IMR-90 (cell line): ENCODE results near the gene TTC28. TPM values are rescaled to one million over a fixed set of nuclear protein-coding genes. Genes with fewer than 3 reads are reported as not detected.
A peak's percentile ranks its signal among the peaks of the same experiment; 100 is the strongest.

Experiments
- ATAC-seq: fragments of 200-7000 bp; cut with Tn5 transposase; 2 replicates; pipeline ENCODE4 v1.9.1; 2020; ENCODE audit warnings: low read depth, mild to moderate bottlenecking, moderate library complexity
- BruUV-seq: library from RNA; stranded (reverse); fragments of 400-500 nt; replicated peaks from 2 replicates; lab custom pipeline; 2021; lab: Mats Ljungman, UMichigan
- CTCF ChIA-PET: fragments of 300-600 bp; formaldehyde crosslinking; extraction: SDS; loops from one replicate; lab custom pipeline; 2021; ENCODE audit warnings: antibody characterized with exemption; lab: Yijun Ruan, JAX
- POLR2A ChIA-PET: fragments of 300-600 bp; sonication (Branson Sonifier 250); formaldehyde crosslinking; loops from one replicate; lab custom pipeline; 2022; ENCODE audit warnings: antibody characterized with exemption; ENCODE audit not compliant: unreplicated experiment; lab: Charles Lee
- DNase-seq: peaks from one replicate; pipeline ENCODE4 v3.0.0; 2013
- H2AFZ ChIP-seq: replicated peaks from 2 replicates; pipeline ENCODE3; 2013; ENCODE audit warnings: low read length, mild to moderate bottlenecking; ENCODE audit not compliant: poor library complexity
- H2AK5ac ChIP-seq: 2 replicates; pipeline ENCODE4 v1.6.1; 2013; ENCODE audit warnings: low read depth, low read length, inconsistent platforms
- H2AK9ac ChIP-seq: replicated peaks from 2 replicates; pipeline ENCODE3; 2013; ENCODE audit warnings: mild to moderate bottlenecking, low read depth, low read length, moderate library complexity; ENCODE audit not compliant: poor library complexity
- H2BK120ac ChIP-seq: 2 replicates; pipeline ENCODE4 v1.6.1; 2013; ENCODE audit warnings: low read depth, low read length, inconsistent platforms
- H2BK15ac ChIP-seq: 3 replicates; pipeline ENCODE4 v1.6.1; 2013; ENCODE audit warnings: low read depth, low read length, inconsistent platforms
- H2BK20ac ChIP-seq: 2 replicates; pipeline ENCODE4 v1.6.1; 2013; ENCODE audit warnings: low read depth, mild to moderate bottlenecking, inconsistent platforms, low read length, moderate library complexity
- H2BK5ac ChIP-seq: 2 replicates; pipeline ENCODE4 v1.6.1; 2013; ENCODE audit warnings: mild to moderate bottlenecking, low read depth, low read length, inconsistent platforms; ENCODE audit not compliant: poor library complexity, severe bottlenecking
- H3K14ac ChIP-seq: replicated peaks from 2 replicates; pipeline ENCODE4 v1.6.1; 2013; ENCODE audit warnings: low read depth, low read length, inconsistent platforms
- H3K18ac ChIP-seq: 2 replicates; pipeline ENCODE4 v1.6.1; 2013; ENCODE audit warnings: low read depth, low read length, control low read depth
- H3K23ac ChIP-seq: 2 replicates; pipeline ENCODE4 v1.6.1; 2013; ENCODE audit warnings: low read depth, low read length, inconsistent platforms
- H3K27ac ChIP-seq: 2 replicates; pipeline ENCODE4 v1.5.1; 2013; ENCODE audit warnings: mild to moderate bottlenecking, control low read depth, low read length; ENCODE audit not compliant: insufficient read depth
- H3K27me3 ChIP-seq: 2 replicates; pipeline ENCODE4 v1.6.1; 2013; ENCODE audit warnings: low read length; ENCODE audit not compliant: control insufficient read depth, insufficient read depth
- H3K36me3 ChIP-seq: 2 replicates; pipeline ENCODE4 v1.6.1; 2013; ENCODE audit warnings: low read length, mixed read lengths; ENCODE audit not compliant: control insufficient read depth, insufficient read depth
- H3K4ac ChIP-seq: 2 replicates; pipeline ENCODE4 v1.6.1; 2013; ENCODE audit warnings: low read depth, low read length, inconsistent platforms
- H3K4me1 ChIP-seq: 2 replicates; pipeline ENCODE4 v1.6.1; 2013; ENCODE audit warnings: low read length, mixed read lengths; ENCODE audit not compliant: control insufficient read depth, insufficient read depth
- H3K4me2 ChIP-seq: 2 replicates; pipeline ENCODE4 v1.6.1; 2013; ENCODE audit warnings: low read depth, mild to moderate bottlenecking, control low read depth, low read length, moderate library complexity
- H3K4me3 ChIP-seq: 2 replicates; pipeline ENCODE4 v1.5.1; 2013; ENCODE audit warnings: low read depth, mild to moderate bottlenecking, control low read depth, low read length, moderate library complexity; ENCODE audit not compliant: insufficient read depth
- H3K56ac ChIP-seq: 2 replicates; pipeline ENCODE4 v1.6.1; 2013; ENCODE audit warnings: low read length, inconsistent platforms; ENCODE audit not compliant: insufficient read depth; ENCODE audit errors: extremely low read depth
- H3K79me1 ChIP-seq, 2 experiments: 2 replicates each; pipeline ENCODE4 v1.6.1; 2013; ENCODE audit warnings: low read length in 2 of 2, inconsistent platforms in 1 of 2, low read depth in 1 of 2
- H3K9ac ChIP-seq: 2 replicates; pipeline ENCODE4 v1.6.1; 2013; ENCODE audit warnings: low read depth, low read length, control low read depth
- H3K9me1 ChIP-seq: 2 replicates; pipeline ENCODE4 v1.6.1; 2013; ENCODE audit warnings: low read length, inconsistent platforms; ENCODE audit not compliant: insufficient read depth
- H3K9me3 ChIP-seq: 2 replicates; pipeline ENCODE4 v1.6.1; 2013; ENCODE audit warnings: low read length; ENCODE audit not compliant: control insufficient read depth, insufficient read depth
- H4K20me1 ChIP-seq: 2 replicates; pipeline ENCODE4 v1.6.1; 2013; ENCODE audit warnings: low read length, inconsistent platforms; ENCODE audit not compliant: insufficient read depth
- H4K5ac ChIP-seq: 2 replicates; pipeline ENCODE4 v1.6.1; 2013; ENCODE audit warnings: mild to moderate bottlenecking, low read depth, low read length, control low read depth
- H4K8ac ChIP-seq, 2 experiments: 2 replicates each; pipeline ENCODE4 v1.6.1; 2013; ENCODE audit warnings: low read depth in 2 of 2, low read length in 2 of 2, control low read depth in 1 of 2, inconsistent platforms in 1 of 2
- H4K91ac ChIP-seq: 2 replicates; pipeline ENCODE4 v1.6.1; 2013; ENCODE audit warnings: low read depth, low read length, inconsistent platforms; ENCODE audit not compliant: insufficient read depth
- BHLHE40 ChIP-seq: fragments of 150-350 bp; IDR thresholded peaks from 2 replicates; pipeline ENCODE4 v1.6.1; 2016; ENCODE audit warnings: mild to moderate bottlenecking, low read depth, low read length
- CEBPB ChIP-seq: IDR thresholded peaks from 2 replicates; pipeline ENCODE4 v1.6.1; 2012; ENCODE audit warnings: low read depth, low read length, improper control_type of control experiment
- CHD1 ChIP-seq: IDR thresholded peaks from 2 replicates; pipeline ENCODE4 v1.6.1; 2012; ENCODE audit warnings: low read depth, low read length, improper control_type of control experiment
- CTCF ChIP-seq: conservative IDR thresholded peaks from 2 replicates; pipeline ENCODE4 v1.5.1; 2012; ENCODE audit warnings: mild to moderate bottlenecking, low read depth, low read length, improper control_type of control experiment
- ELK1 ChIP-seq: fragments of 150-350 bp; IDR thresholded peaks from 2 replicates; pipeline ENCODE4 v1.6.1; 2016; ENCODE audit warnings: low read depth, mild to moderate bottlenecking, low read length, moderate library complexity, borderline replicate concordance
- FOS ChIP-seq: fragments of 150-350 bp; IDR thresholded peaks from 2 replicates; pipeline ENCODE4 v1.6.1; 2016; ENCODE audit warnings: low read depth, low read length
- MAFK ChIP-seq: IDR thresholded peaks from 2 replicates; pipeline ENCODE4 v1.6.1; 2012; ENCODE audit warnings: low read depth, low read length, improper control_type of control experiment
- MAZ ChIP-seq: IDR thresholded peaks from 2 replicates; pipeline ENCODE4 v1.6.1; 2012; ENCODE audit warnings: low read depth, mild to moderate bottlenecking, low read length, improper control_type of control experiment, moderate library complexity, borderline replicate concordance
- MXI1 ChIP-seq: IDR thresholded peaks from 2 replicates; pipeline ENCODE4 v1.6.1; 2012; ENCODE audit warnings: low read depth, mild to moderate bottlenecking, low read length, moderate library complexity, borderline replicate concordance
- NFE2L2 ChIP-seq: fragments of 150-350 bp; IDR thresholded peaks from 2 replicates; pipeline ENCODE4 v1.6.1; 2016; ENCODE audit warnings: low read depth, mild to moderate bottlenecking, low read length
- POLR2A ChIP-seq: IDR thresholded peaks from 2 replicates; pipeline ENCODE4 v1.6.1; 2012; ENCODE audit warnings: mild to moderate bottlenecking, low read depth, low read length
- RAD21 ChIP-seq: IDR thresholded peaks from 2 replicates; pipeline ENCODE4 v1.6.1; 2012; ENCODE audit warnings: low read length, improper control_type of control experiment
- RCOR1 ChIP-seq: IDR thresholded peaks from 2 replicates; pipeline ENCODE4 v1.6.1; 2012; ENCODE audit warnings: mild to moderate bottlenecking, low read length, improper control_type of control experiment; ENCODE audit not compliant: insufficient replicate concordance
- RFX5 ChIP-seq: IDR thresholded peaks from 2 replicates; pipeline ENCODE4 v1.8.0; 2012; ENCODE audit warnings: low read depth, mild to moderate bottlenecking, low read length, moderate library complexity
- SMC3 ChIP-seq: fragments of 150-350 bp; IDR thresholded peaks from 2 replicates; pipeline ENCODE4 v1.6.1; 2016; ENCODE audit warnings: low read depth, mild to moderate bottlenecking, antibody characterized with exemption, low read length, moderate library complexity
- USF2 ChIP-seq: fragments of 150-350 bp; IDR thresholded peaks from 2 replicates; pipeline ENCODE4 v1.6.1; 2017; ENCODE audit warnings: mild to moderate bottlenecking, antibody characterized with exemption, low read length, low read depth
- WGBS, 2 experiments: methylation state at CpG; one replicate each; pipeline versions ENCODE4 v1.1.5 to v1.1.7; 2013; ENCODE audit warnings: missing lambda C conversion rate in 2 of 2; ENCODE audit not compliant: insufficient read length in 1 of 2; ENCODE audit errors: extremely low coverage in 2 of 2; 5-methylcytosine and 5-hydroxymethylcytosine counted together
- dilution Hi-C: fragments of 300-500 bp; cut with HindIII; formaldehyde crosslinking; loops from one replicate; pipeline ENCODE4 v1.14.3; 2018; ENCODE audit warnings: low sequenced_read_pairs; ENCODE audit not compliant: unreplicated experiment
- in situ Hi-C: fragments of 300-500 bp; cut with MboI; formaldehyde crosslinking; loops from 3 replicates; pipeline ENCODE4 v1.14.3; 2019; ENCODE audit warnings: low sequenced_read_pairs, inconsistent platforms, mixed read lengths
- intact Hi-C: fragments of 100-400 bp; cut with micrococcal nuclease; formaldehyde crosslinking; loops from 2 replicates; pipeline ENCODE4 v1.10.0; 2022
- polyA plus RNA-seq, 3 experiments: library from polyadenylated mRNA; depleted of rRNA; stranded (reverse); fragments of >200 nt; gene quantifications; 2 replicates each; pipeline ENCODE4 v1.2.3, GENCODE V29; 2012; ENCODE audit warnings: low replicate concordance in 1 of 3
- total RNA-seq: library from RNA; depleted of rRNA; stranded (reverse); fragments of >200 nt; gene quantifications from 2 replicates; pipeline ENCODE4 v1.2.3, GENCODE V29; 2012

TTC28 gene
- total and polyA plus RNA-seq, 2 of the 4 experiments (the other 2 are of a cell fraction), result 5.6 to 13.3 TPM

- CTCF ChIA-PET, result interaction anchor here (0.6 kb wide), 1 partner anchor 377 kb away, joined by 3 read pairs; no protein-coding TSS in a partner anchor
- peak overlapping the region; percentile 8; the same call in 1 of the 2 replicates for H3K23ac ChIP-seq
Observed at GRCh38 chr22:28397306-28397705, 282.3 kb downstream of the TTC28 start.

More at GRCh38 chr22:28397306-28397705, 282.3 kb downstream of the TTC28 start:
- Histone ChIP-seq H3K4ac (peak overlapping the region; percentile 10; the same call in 1 of the 2 replicates), H2AFZ (no peak overlapping the region), H3K56ac (no peak overlapping the region), H3K27ac (peak overlapping the region; percentile 13; the same call in 1 of the 2 replicates), H3K79me1 (peaks cover 8 to 10% of the 10 kb centered on the region in 2 experiments; a peak in 3 of 4 replicates), H4K91ac (peak overlapping the region; percentile 61), H3K4me2 (no peak overlapping the region), H3K4me3 (no peak overlapping the region), H3K14ac (peak overlapping the region; percentile 48; the same call in 1 of the 2 replicates), H2BK5ac (no peak overlapping the region), H3K9ac (no peak overlapping the region), H2BK20ac (peak overlapping the region; percentile 77; the same call in 1 of the 2 replicates), H3K36me3 (no peaks in the 10 kb centered on the region), H2BK15ac (peak overlapping the region; percentile 84; the same call in 1 of the 3 replicates), H4K20me1 (peaks cover 7% of the 10 kb centered on the region; the same call in 1 of the 2 replicates), H3K18ac (peak overlapping the region; percentile 76), H2BK120ac (peak overlapping the region; percentile 40; the same call in 1 of the 2 replicates), H3K4me1 (peaks cover 24% of the 10 kb centered on the region), H3K9me1 (no peaks in the 10 kb centered on the region; the same call in 1 of the 2 replicates), H2AK5ac (peak overlapping the region; percentile 59), H2AK9ac (no peak overlapping the region), H4K8ac (0 out of 4 replicates have a peak overlapping the region, but pooled peaks of 1 of the 2 experiments have one; percentile 16), H3K27me3 (no peaks in the 10 kb centered on the region), H4K5ac (no peak overlapping the region), H3K9me3 (no peaks in the 10 kb centered on the region)
- TF ChIP-seq FOS (no peak), RCOR1 (no peak), CHD1 (no peak), CTCF (no peak), MAFK (no peak), USF2 (no peak), RAD21 (no peak), NFE2L2 (no peak), RFX5 (no peak), CEBPB (no peak), ELK1 (no peak), POLR2A (no peak), BHLHE40 (no peak), SMC3 (no peak), MAZ (no peak), MXI1 (no peak)
- POLR2A ChIA-PET, result no interaction called here
- no TSS peak for BruUV-seq
- dilution Hi-C loops (no loop called here), in situ Hi-C loops (no loop called here), intact Hi-C loops (loop anchor here (5.0 kb wide), 1 partner anchor 45 kb away; no protein-coding TSS in a partner anchor)
- no peak for ATAC-seq
- no peak for DNase-seq
- WGBS, 2 experiments, result no CpG with 5 or more reads among the region's 4 CpGs
